CD14-positive monocyte (primary cell): ENCODE data around the gene CENPT. TPM values are rescaled to one million over a fixed set of nuclear protein-coding genes. Genes with fewer than 3 reads are reported as not detected.

ENCODE experiments used
- DNase-seq, 3 donors: peaks; one replicate each; pipeline ENCODE4 v3.0.0-alpha.2; 2011 to 2022
- H2AFZ ChIP-seq: 2 replicates; pipeline ENCODE4 v1.6.0; 2012; ENCODE audit warnings: mild to moderate bottlenecking, low read depth, low read length, inconsistent platforms; ENCODE audit not compliant: insufficient read depth, poor library complexity, severe bottlenecking
- H3K27ac ChIP-seq, 2 donors: 1 replicate in 1 of 2; 2 replicates in 1 of 2; pipeline ENCODE4 v1.5.1; 2012 to 2013; ENCODE audit warnings: low read length in 2 of 2, control low read depth in 1 of 2, inconsistent platforms in 1 of 2, low read depth in 1 of 2, mild to moderate bottlenecking in 1 of 2
- H3K27me3 ChIP-seq, 2 donors: one replicate each; pipeline versions ENCODE4 v1.6.0 to v1.6.1; 2011 to 2013; ENCODE audit warnings: low read length in 2 of 2; ENCODE audit not compliant: control insufficient read depth in 2 of 2, insufficient read depth in 2 of 2
- H3K36me3 ChIP-seq, 2 donors: replicated peaks in 1 of 2; 1 replicate in 1 of 2; 2 replicates in 1 of 2; pipeline versions ENCODE4 v1.5.1 to v1.6.1; 2012 to 2013; ENCODE audit warnings: low read length in 2 of 2, control low read depth in 1 of 2, inconsistent platforms in 1 of 2, mild to moderate bottlenecking in 1 of 2; ENCODE audit not compliant: insufficient read depth in 2 of 2, control insufficient read depth in 1 of 2
- H3K4me1 ChIP-seq, 2 donors: 1 replicate in 1 of 2; 2 replicates in 1 of 2; pipeline versions ENCODE4 v1.5.1 to v1.6.1; 2012 to 2013; ENCODE audit warnings: low read length in 2 of 2, control low read depth in 1 of 2, inconsistent platforms in 1 of 2, mild to moderate bottlenecking in 1 of 2, moderate library complexity in 1 of 2; ENCODE audit not compliant: insufficient read depth in 2 of 2, control insufficient read depth in 1 of 2
- H3K4me2 ChIP-seq: replicated peaks from 2 replicates; pipeline ENCODE3; 2012; ENCODE audit warnings: low read length, moderate library complexity, mild to moderate bottlenecking; ENCODE audit not compliant: poor library complexity, severe bottlenecking; ENCODE audit errors: extremely low read depth
- H3K4me3 ChIP-seq, 3 experiments: fragments of 200-600 bp in 1 of 3; sonication (generic) in 1 of 3; replicated peaks in 1 of 3; 1 replicate in 2 of 3; 2 replicates in 1 of 3; pipeline ENCODE4 v1.5.1; 2011 to 2013; ENCODE audit warnings: low read length in 3 of 3, mild to moderate bottlenecking in 3 of 3, control low read depth in 2 of 3, low read depth in 2 of 3, inconsistent platforms in 1 of 3, moderate library complexity in 1 of 3
- H3K79me2 ChIP-seq: 2 replicates; pipeline ENCODE4 v1.6.0; 2012; ENCODE audit warnings: mild to moderate bottlenecking, control low read depth, inconsistent platforms, low read length, moderate library complexity; ENCODE audit not compliant: insufficient read depth
- H3K9ac ChIP-seq: 2 replicates; pipeline ENCODE4 v1.6.0; 2017; ENCODE audit warnings: low read length, mild to moderate bottlenecking; ENCODE audit not compliant: insufficient read depth, poor library complexity, severe bottlenecking
- H3K9me3 ChIP-seq, 2 donors: replicated peaks in 1 of 2; 1 replicate in 1 of 2; 2 replicates in 1 of 2; pipeline versions ENCODE4 v1.5.1 to v1.6.1; 2012 to 2013; ENCODE audit warnings: low read length in 2 of 2, control low read depth in 1 of 2; ENCODE audit not compliant: control insufficient read depth in 1 of 2, insufficient read depth in 1 of 2
- H4K20me1 ChIP-seq: 2 replicates; pipeline ENCODE4 v1.6.0; 2012; ENCODE audit warnings: mild to moderate bottlenecking, low read length, control low read depth, moderate library complexity; ENCODE audit not compliant: insufficient read depth
- H3K27ac Mint-ChIP-seq, 7 donors: one replicate each; pipeline ENCODE4 v1.8.0; 2020; ENCODE audit warnings: mild to moderate bottlenecking in 7 of 7, mixed read lengths in 7 of 7, moderate library complexity in 6 of 7, inconsistent platforms in 2 of 7
- H3K27me3 Mint-ChIP-seq, 3 donors: one replicate each; pipeline ENCODE4 v1.8.0; 2021 to 2022; ENCODE audit warnings: low read depth in 3 of 3, mild to moderate bottlenecking in 3 of 3, mixed read lengths in 3 of 3, moderate library complexity in 3 of 3, inconsistent platforms in 1 of 3
- H3K36me3 Mint-ChIP-seq, 2 donors: one replicate each; pipeline ENCODE4 v1.8.0; 2020; ENCODE audit warnings: mixed read lengths in 2 of 2, inconsistent platforms in 1 of 2, mild to moderate bottlenecking in 1 of 2
- H3K4me1 Mint-ChIP-seq: one replicate; pipeline ENCODE4 v1.8.0; 2020; ENCODE audit warnings: mild to moderate bottlenecking, mixed read lengths
- H3K4me3 Mint-ChIP-seq, 2 donors: one replicate each; pipeline ENCODE4 v1.8.0; 2020; ENCODE audit warnings: mild to moderate bottlenecking in 2 of 2, mixed read lengths in 2 of 2, moderate library complexity in 1 of 2
- H3K9me3 Mint-ChIP-seq, 7 donors: one replicate each; pipeline ENCODE4 v1.8.0; 2020 to 2022; ENCODE audit warnings: mixed read lengths in 7 of 7, mild to moderate bottlenecking in 6 of 7, moderate library complexity in 6 of 7, inconsistent platforms in 2 of 7
- CTCF ChIP-seq: fragments of 200-600 bp; IDR thresholded peaks from one replicate; pipeline ENCODE4 v1.8.0; 2022; ENCODE audit warnings: antibody characterized with exemption, mild to moderate bottlenecking
- WGBS: methylation state at CpG from one replicate; pipeline ENCODE4 v1.1.5; 2013; ENCODE audit warnings: missing lambda C conversion rate; ENCODE audit not compliant: insufficient coverage; 5-methylcytosine and 5-hydroxymethylcytosine counted together
- intact Hi-C, 2 donors: fragments of 100-400 bp; cut with micrococcal nuclease; formaldehyde crosslinking; loops; one replicate each; pipeline versions ENCODE4 v1.15.0 to v1.15.1; 2023
- polyA plus RNA-seq, 3 donors: library from polyadenylated mRNA; depleted of rRNA in 1 of 3; unstranded in 2 of 3; stranded (reverse) in 1 of 3; fragments of 300-500 nt in 2 of 3; fragments of >200 nt in 1 of 3; fragmentation: Illumina TruSeq in 2 of 3; gene quantifications; 1 replicate in 2 of 3; 2 replicates in 1 of 3; pipeline ENCODE4 v1.2.3, GENCODE V29; 2012 to 2021

CENPT gene
- polyA plus RNA-seq, 3 donors, result 8.3 to 120 (median 12.4) TPM

- H3K4me3 ChIP-seq, result no peak overlapping the region
- H3K79me2 ChIP-seq, result no peaks in the 10 kb centered on the region
- no peaks in the 10 kb centered on the region for H3K9me3 ChIP-seq
- TF ChIP-seq CTCF, result no peak
- Mint-ChIP-seq H3K4me3 (no peak overlapping the region), H3K4me1 (no peaks in the 10 kb centered on the region), H3K27ac (no peak overlapping the region), H3K9me3 (no peaks in the 10 kb centered on the region), H3K36me3 (peaks cover 40 to 66% of the 10 kb centered on the region in 2 donors), H3K27me3 (peaks cover 0 to 2% (median 2%) of the 10 kb centered on the region in 3 donors)
- H3K4me1 ChIP-seq, result no peaks in the 10 kb centered on the region
- no peak overlapping the region for H3K4me2 ChIP-seq
- no peak for DNase-seq
- no peak overlapping the region for H2AFZ ChIP-seq
- WGBS, result 97% methylated on average over 15 of the region's 19 CpGs
- no peak overlapping the region for H3K9ac ChIP-seq
- peaks cover 3% of the 10 kb centered on the region for H4K20me1 ChIP-seq
- intact Hi-C loops, result loop anchor here (5.0 to 10.0 kb wide), 2 partner anchors 166 to 349 kb away; partner anchors contain the start of gene ESRP2 (in 1 of the 2)
- peaks cover 54 to 63% of the 10 kb centered on the region in 2 donors for H3K36me3 ChIP-seq
- no peak overlapping the region for H3K27ac ChIP-seq
- no peaks in the 10 kb centered on the region for H3K27me3 ChIP-seq
These were observed 38.5 kb upstream of the CENPT start for GRCh38 chr16:67885976-67886375.

GRCh38 chr16:67885545-67885944, 38.1 kb upstream of the CENPT start:
- H3K4me1 Mint-ChIP-seq, result no peaks in the 10 kb centered on the region
- Histone ChIP-seq H3K36me3 (peaks cover 59 to 67% of the 10 kb centered on the region in 2 donors), H3K4me3 (no peak overlapping the region), H3K79me2 (no peaks in the 10 kb centered on the region), H3K27me3 (no peaks in the 10 kb centered on the region), H3K9ac (no peak overlapping the region), H3K9me3 (no peaks in the 10 kb centered on the region), H4K20me1 (peaks cover 3% of the 10 kb centered on the region), H2AFZ (no peak overlapping the region), H3K27ac (no peak overlapping the region), H3K4me2 (no peak overlapping the region), H3K4me1 (no peaks in the 10 kb centered on the region)
- no peak overlapping the region for H3K4me3 Mint-ChIP-seq
- intact Hi-C loops, result loop anchor here (5.0 to 10.0 kb wide), 2 partner anchors 167 to 349 kb away; partner anchors contain the start of gene ESRP2 (in 1 of the 2)
- peaks cover 43 to 71% of the 10 kb centered on the region in 2 donors for H3K36me3 Mint-ChIP-seq
- no peak for DNase-seq
- WGBS, result 94% methylated on average over 11 of the region's 12 CpGs
- no peaks in the 10 kb centered on the region for H3K9me3 Mint-ChIP-seq
- peaks cover 0 to 2% (median 2%) of the 10 kb centered on the region in 3 donors for H3K27me3 Mint-ChIP-seq
- no peak overlapping the region for H3K27ac Mint-ChIP-seq
- TF ChIP-seq CTCF, result no peak
